K562 (cell line): ENCODE measurements around the gene C7orf25. TPM values are rescaled to one million over a fixed set of nuclear protein-coding genes. Genes with fewer than 3 reads are reported as not detected.

Source experiments
- CHD2 ChIP-seq: IDR thresholded peaks from 2 replicates; pipeline ENCODE4 v1.6.1; 2011; ENCODE audit warnings: low read depth, low read length
- CREM ChIP-seq: IDR thresholded peaks from 2 replicates; pipeline ENCODE4 v1.6.1; 2014; ENCODE audit warnings: antibody characterized with exemption, low read depth
- DDX20 ChIP-seq: fragments of 450-650 bp; IDR thresholded peaks from 2 replicates; pipeline ENCODE4 v1.6.1; 2016; ENCODE audit warnings: missing genetic modification characterization, low read depth, mild to moderate bottlenecking, missing compliant biosample characterization, moderate library complexity
- ETV6 ChIP-seq, 3 experiments: fragments of 150-350 bp in 1 of 3; sonication (generic) in 1 of 3; formaldehyde crosslinking in 1 of 3; IDR thresholded peaks; 2 replicates each; pipeline versions ENCODE4 v1.6.1 to v1.8.0; 2014 to 2022; ENCODE audit warnings: borderline replicate concordance in 2 of 3, low read depth in 2 of 3, antibody characterized with exemption in 1 of 3, low read length in 1 of 3, mild to moderate bottlenecking in 1 of 3, missing genetic modification reagents in 1 of 3
- HMG20B ChIP-seq: fragments of 250-450 bp; sonication (Bioruptor Pico); IDR thresholded peaks from 2 replicates; pipeline ENCODE4 v1.5.0; 2021; ENCODE audit warnings: mild to moderate bottlenecking
- HSF4 ChIP-seq: fragments of 250-450 bp; sonication (Bioruptor Pico); IDR thresholded peaks from 2 replicates; pipeline ENCODE4 v2.1.2; 2022; ENCODE audit warnings: mild to moderate bottlenecking, moderate library complexity, borderline replicate concordance
- MAX ChIP-seq: sonication (generic); formaldehyde crosslinking; IDR thresholded peaks from 2 replicates; pipeline ENCODE4 v1.9.0; 2022; ENCODE audit warnings: mild to moderate bottlenecking, missing genetic modification reagents
- PHB ChIP-seq: fragments of 250-450 bp; sonication (Bioruptor Pico); IDR thresholded peaks from 2 replicates; pipeline ENCODE4 v1.5.0; 2021
- POLR3A ChIP-seq: IDR thresholded peaks from 2 replicates; pipeline ENCODE4 v1.6.1; 2011; ENCODE audit warnings: borderline replicate concordance, mild to moderate bottlenecking, moderate library complexity; ENCODE audit not compliant: insufficient read length, insufficient read depth; ENCODE audit errors: extremely low read depth
- SUPT5H ChIP-seq: fragments of 450-650 bp; IDR thresholded peaks from 2 replicates; pipeline ENCODE4 v1.6.1; 2016
- TGIF2 ChIP-seq: sonication (generic); formaldehyde crosslinking; IDR thresholded peaks from 2 replicates; pipeline ENCODE4 v1.8.1; 2022; ENCODE audit warnings: mild to moderate bottlenecking, missing genetic modification reagents, moderate library complexity
- XRCC3 ChIP-seq: fragments of 450-650 bp; IDR thresholded peaks from 2 replicates; pipeline ENCODE4 v1.6.1; 2017; ENCODE audit warnings: mild to moderate bottlenecking, moderate library complexity
- ZC3H4 ChIP-seq: sonication (generic); formaldehyde crosslinking; IDR thresholded peaks from 2 replicates; pipeline ENCODE4 v1.9.0; 2021; ENCODE audit warnings: missing genetic modification reagents, borderline replicate concordance
- ZNF79 ChIP-seq: fragments of 250-450 bp; sonication (Bioruptor Pico); IDR thresholded peaks from 2 replicates; pipeline ENCODE4 v1.4.0; 2020; ENCODE audit warnings: low read depth, mild to moderate bottlenecking, moderate library complexity
- polyA plus RNA-seq, 8 experiments: library from polyadenylated mRNA; depleted of rRNA in 4 of 8; stranded (reverse) in 5 of 8; unstranded in 3 of 8; fragments of >200 nt; fragmentation: Nextera tagmentation in 2 of 8; fragmentation: Illumina TruSeq in 1 of 8; extraction: Ambion mirVana in 2 of 8; extraction: Trizol in 1 of 8; gene quantifications; 2 replicates each; pipeline versions ENCODE4 v1.2.1 to v1.2.3, GENCODE V29; 2011 to 2014; ENCODE audit warnings: inconsistent platforms in 1 of 8, missing spikeins in 1 of 8
- total RNA-seq, 7 experiments: library from RNA; depleted of rRNA in 6 of 7; stranded (reverse); fragments of >200 nt in 6 of 7; fragmentation: Illumina TruSeq in 2 of 7; extraction: Trizol in 2 of 7; gene quantifications; 2 replicates each; pipeline versions ENCODE4 v1.2.1 to v1.2.3, GENCODE V29; 2011 to 2021; ENCODE audit warnings: low replicate concordance in 1 of 7
- TF ChIP-seq, protein P1 (sequence below): sonication (generic); formaldehyde crosslinking; IDR thresholded peaks from 2 replicates; pipeline ENCODE4 v1.8.1; 2023; ENCODE audit warnings: mild to moderate bottlenecking, missing genetic modification reagents
- TF ChIP-seq, protein P2 (sequence below): fragments of 450-650 bp; conservative IDR thresholded peaks from 2 replicates; pipeline ENCODE4 v1.6.1; 2016; ENCODE audit warnings: missing genetic modification characterization, low read depth, mild to moderate bottlenecking, missing compliant biosample characterization, moderate library complexity
- TF ChIP-seq, protein P3 (sequence below), 2 experiments: fragments of 450-650 bp; formaldehyde crosslinking in 1 of 2; IDR thresholded peaks; 2 replicates each; pipeline versions ENCODE4 v1.4.0 to v1.6.1; 2014 to 2020; ENCODE audit warnings: mild to moderate bottlenecking in 2 of 2, borderline replicate concordance in 1 of 2, low read depth in 1 of 2

Gene C7orf25
- total and polyA plus RNA-seq, 9 of the 15 experiments (the other 6 are each of a cell fraction or from before 2014, with no cell fraction given), result 1.2 to 4.7 (median 1.9) TPM

DNA sequence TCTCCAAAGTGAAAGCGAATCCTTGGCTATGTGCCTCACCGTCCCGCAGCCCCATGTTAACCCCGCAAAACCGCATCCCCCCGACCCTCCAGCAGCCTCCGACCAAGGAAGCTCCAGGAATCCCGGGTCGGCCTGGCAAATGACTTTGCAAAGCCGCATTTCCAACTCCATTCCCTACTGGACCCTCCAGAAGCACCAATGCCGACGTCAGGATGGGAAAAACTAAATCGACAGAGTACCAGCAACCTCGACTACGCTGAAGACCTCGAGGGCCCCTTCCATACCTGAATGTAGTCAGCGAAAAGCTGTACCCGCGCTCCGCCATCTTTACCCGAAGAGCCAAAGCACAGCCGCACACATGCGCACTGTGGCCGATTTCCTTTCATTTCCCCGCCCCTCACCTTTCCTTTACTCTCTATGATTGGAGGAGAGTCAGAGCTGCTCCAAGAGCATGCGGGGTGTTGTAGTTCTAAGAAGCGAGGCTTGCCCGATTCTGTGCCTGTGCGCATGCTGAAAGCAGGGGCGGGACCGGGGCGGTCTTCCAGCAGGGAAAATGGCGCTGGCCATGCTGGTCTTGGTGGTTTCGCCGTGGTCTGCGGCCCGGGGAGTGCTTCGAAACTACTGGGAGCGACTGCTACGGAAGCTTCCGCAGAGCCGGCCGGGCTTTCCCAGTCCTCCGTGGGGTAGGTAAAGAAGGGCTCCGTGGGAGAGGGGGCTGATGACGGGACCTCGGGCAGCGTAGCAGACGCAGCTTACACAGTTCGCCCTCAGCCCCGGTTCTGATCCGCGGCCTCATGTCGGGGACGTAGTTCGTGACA is 20.2 kb upstream of the C7orf25 start, which contains the start of the genes MRPL32 and PSMA2 (continued):
- no peak for TF ChIP-seq XRCC3
- TF ChIP-seq PHB (CRISPR knock-in tag), result no peak
- TF ChIP-seq, protein P1, sequence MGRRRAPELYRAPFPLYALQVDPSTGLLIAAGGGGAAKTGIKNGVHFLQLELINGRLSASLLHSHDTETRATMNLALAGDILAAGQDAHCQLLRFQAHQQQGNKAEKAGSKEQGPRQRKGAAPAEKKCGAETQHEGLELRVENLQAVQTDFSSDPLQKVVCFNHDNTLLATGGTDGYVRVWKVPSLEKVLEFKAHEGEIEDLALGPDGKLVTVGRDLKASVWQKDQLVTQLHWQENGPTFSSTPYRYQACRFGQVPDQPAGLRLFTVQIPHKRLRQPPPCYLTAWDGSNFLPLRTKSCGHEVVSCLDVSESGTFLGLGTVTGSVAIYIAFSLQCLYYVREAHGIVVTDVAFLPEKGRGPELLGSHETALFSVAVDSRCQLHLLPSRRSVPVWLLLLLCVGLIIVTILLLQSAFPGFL (CRISPR knock-in tag), result no peak
- no peak for TF ChIP-seq HMG20B (CRISPR knock-in tag)
- peak; percentile 71 for TF ChIP-seq MAX (CRISPR knock-in tag)
- TF ChIP-seq, protein P2, sequence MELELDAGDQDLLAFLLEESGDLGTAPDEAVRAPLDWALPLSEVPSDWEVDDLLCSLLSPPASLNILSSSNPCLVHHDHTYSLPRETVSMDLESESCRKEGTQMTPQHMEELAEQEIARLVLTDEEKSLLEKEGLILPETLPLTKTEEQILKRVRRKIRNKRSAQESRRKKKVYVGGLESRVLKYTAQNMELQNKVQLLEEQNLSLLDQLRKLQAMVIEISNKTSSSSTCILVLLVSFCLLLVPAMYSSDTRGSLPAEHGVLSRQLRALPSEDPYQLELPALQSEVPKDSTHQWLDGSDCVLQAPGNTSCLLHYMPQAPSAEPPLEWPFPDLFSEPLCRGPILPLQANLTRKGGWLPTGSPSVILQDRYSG (tag), result no peak
- TF ChIP-seq DDX20 (tag), result no peak
- no peak for TF ChIP-seq TGIF2 (CRISPR knock-in tag)
- TF ChIP-seq, protein P3, sequence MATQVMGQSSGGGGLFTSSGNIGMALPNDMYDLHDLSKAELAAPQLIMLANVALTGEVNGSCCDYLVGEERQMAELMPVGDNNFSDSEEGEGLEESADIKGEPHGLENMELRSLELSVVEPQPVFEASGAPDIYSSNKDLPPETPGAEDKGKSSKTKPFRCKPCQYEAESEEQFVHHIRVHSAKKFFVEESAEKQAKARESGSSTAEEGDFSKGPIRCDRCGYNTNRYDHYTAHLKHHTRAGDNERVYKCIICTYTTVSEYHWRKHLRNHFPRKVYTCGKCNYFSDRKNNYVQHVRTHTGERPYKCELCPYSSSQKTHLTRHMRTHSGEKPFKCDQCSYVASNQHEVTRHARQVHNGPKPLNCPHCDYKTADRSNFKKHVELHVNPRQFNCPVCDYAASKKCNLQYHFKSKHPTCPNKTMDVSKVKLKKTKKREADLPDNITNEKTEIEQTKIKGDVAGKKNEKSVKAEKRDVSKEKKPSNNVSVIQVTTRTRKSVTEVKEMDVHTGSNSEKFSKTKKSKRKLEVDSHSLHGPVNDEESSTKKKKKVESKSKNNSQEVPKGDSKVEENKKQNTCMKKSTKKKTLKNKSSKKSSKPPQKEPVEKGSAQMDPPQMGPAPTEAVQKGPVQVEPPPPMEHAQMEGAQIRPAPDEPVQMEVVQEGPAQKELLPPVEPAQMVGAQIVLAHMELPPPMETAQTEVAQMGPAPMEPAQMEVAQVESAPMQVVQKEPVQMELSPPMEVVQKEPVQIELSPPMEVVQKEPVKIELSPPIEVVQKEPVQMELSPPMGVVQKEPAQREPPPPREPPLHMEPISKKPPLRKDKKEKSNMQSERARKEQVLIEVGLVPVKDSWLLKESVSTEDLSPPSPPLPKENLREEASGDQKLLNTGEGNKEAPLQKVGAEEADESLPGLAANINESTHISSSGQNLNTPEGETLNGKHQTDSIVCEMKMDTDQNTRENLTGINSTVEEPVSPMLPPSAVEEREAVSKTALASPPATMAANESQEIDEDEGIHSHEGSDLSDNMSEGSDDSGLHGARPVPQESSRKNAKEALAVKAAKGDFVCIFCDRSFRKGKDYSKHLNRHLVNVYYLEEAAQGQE (IDR thresholded peaks at IDR 0.05; ENCODE audit: borderline replicate concordance), result no peak
- TF ChIP-seq, protein P3 (CRISPR knock-in tag; IDR thresholded peaks at IDR 0.05; ENCODE audit: low read depth), result no peak
- no peak for TF ChIP-seq ZNF79 (CRISPR knock-in tag)
- TF ChIP-seq CREM, result peak; percentile 63
- no peak for TF ChIP-seq HSF4 (CRISPR knock-in tag)
- TF ChIP-seq ETV6 (IDR thresholded peaks at IDR 0.05; ENCODE audit: borderline replicate concordance in 1 of 2, low read depth in 2 of 2, low read length in 1 of 2), result no peak
- no peak for TF ChIP-seq ETV6 (CRISPR knock-in tag; IDR thresholded peaks at IDR 0.05; ENCODE audit: borderline replicate concordance)
- peak; percentile 90 for TF ChIP-seq SUPT5H
- no peak for TF ChIP-seq POLR3A
- no peak for TF ChIP-seq CHD2
- no peak for TF ChIP-seq ZC3H4
